ENCODE measurements around the gene RIPOR2. TPM values are rescaled to one million over a fixed set of nuclear protein-coding genes. Genes with fewer than 3 reads are reported as not detected.

RIPOR2 gene
- total and polyA plus RNA-seq, 2 experiments from 2014 or later: 9.5 to 22.5 TPM

GRCh38 chr6:24864343-24864742 lies 71.4 kb downstream of the RIPOR2 start:
- Histone ChIP-seq H3F3A (replicated peaks; ENCODE audit: low read depth) (no peaks in the 10 kb centered on the region), H3K4me3 (no peak overlapping the region), H2AFZ (no peak overlapping the region), H3K27ac (ENCODE audit: low read depth) (no peak overlapping the region), H3K4me1 (ENCODE audit: insufficient read depth) (peaks cover 8% of the 10 kb centered on the region; the same call in 1 of the 2 replicates), H4K20me1 (replicated peaks; ENCODE audit: insufficient read depth) (no peaks in the 10 kb centered on the region), H3K27me3 (ENCODE audit: insufficient read depth) (no peaks in the 10 kb centered on the region), H3K4me2 (no peak overlapping the region), H3K36me3 (ENCODE audit: insufficient read depth) (no peaks in the 10 kb centered on the region), H3K9me2 (ENCODE audit: insufficient read depth) (no peaks in the 10 kb centered on the region), H3K79me2 (replicated peaks; ENCODE audit: insufficient read depth) (no peaks in the 10 kb centered on the region)
- no peak for ATAC-seq
- Mint-ChIP-seq H3K9me3 (no peaks in the 10 kb centered on the region), H3K27ac (no peak overlapping the region), H3K4me3 (no peak overlapping the region), H3K36me3 (ENCODE audit: low read depth) (peaks cover 36% of the 10 kb centered on the region), H3K27me3 (ENCODE audit: insufficient read depth, low read depth, poor library complexity) (no peaks in the 10 kb centered on the region), H3K4me1 (peaks cover 7% of the 10 kb centered on the region; the same call in 2 of the 3 replicates)
- DNase-seq (ENCODE audit: low spot score): no peak
- TF ChIP-seq JUNB (IDR thresholded peaks at IDR 0.05; ENCODE audit: unreplicated experiment) (no peak), NANOG (IDR thresholded peaks at IDR 0.05; ENCODE audit: borderline replicate concordance) (no peak), CTCF (conservative IDR thresholded peaks at IDR 0.05; ENCODE audit: low read depth in 2 of 2) (no peak), STAT1 (IDR thresholded peaks at IDR 0.05; ENCODE audit: unreplicated experiment) (no peak), CREB1 (CRISPR knock-in tag; IDR thresholded peaks at IDR 0.05; ENCODE audit: low read depth) (no peak), REST (IDR thresholded peaks at IDR 0.05; ENCODE audit: unreplicated experiment) (no peak), EZH2phosphoT487 (IDR thresholded peaks at IDR 0.05; ENCODE audit: unreplicated experiment) (no peak), EZH2 (IDR thresholded peaks at IDR 0.05; ENCODE audit: low read depth, unreplicated experiment) (no peak), POLR2AphosphoS5 (IDR thresholded peaks at IDR 0.05; ENCODE audit: low read depth) (no peak), ZNF331 (CRISPR knock-in tag; IDR thresholded peaks at IDR 0.05; ENCODE audit: low read depth) (no peak), ETS1 (IDR thresholded peaks at IDR 0.05) (no peak), ZNF462 (CRISPR knock-in tag; IDR thresholded peaks at IDR 0.05) (no peak), ZNF114 (CRISPR knock-in tag; IDR thresholded peaks at IDR 0.05) (no peak)

All from GM23338 (cell line).